ENCODE measurements around the gene RARS2.

DNA sequence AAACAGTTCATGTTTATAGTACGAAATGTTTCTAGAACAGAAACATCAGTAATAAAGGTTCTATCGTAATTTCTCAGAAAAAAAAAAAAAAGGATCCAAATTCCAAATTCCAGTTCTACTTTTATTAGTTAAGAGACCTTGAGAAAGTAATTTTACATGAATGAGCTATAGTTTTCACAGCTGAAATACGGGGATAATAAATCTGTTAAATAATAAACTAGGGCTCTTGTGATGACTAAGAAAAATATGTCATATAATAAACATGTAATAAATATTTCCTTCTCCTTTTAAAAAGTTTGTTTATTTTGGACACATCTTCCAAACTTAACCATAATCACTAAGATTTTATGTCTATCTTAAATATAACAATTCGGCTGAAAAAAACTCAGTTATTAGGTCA lies 17.8 kb downstream of the RARS2 start:
- TF ChIP-seq, protein P1, sequence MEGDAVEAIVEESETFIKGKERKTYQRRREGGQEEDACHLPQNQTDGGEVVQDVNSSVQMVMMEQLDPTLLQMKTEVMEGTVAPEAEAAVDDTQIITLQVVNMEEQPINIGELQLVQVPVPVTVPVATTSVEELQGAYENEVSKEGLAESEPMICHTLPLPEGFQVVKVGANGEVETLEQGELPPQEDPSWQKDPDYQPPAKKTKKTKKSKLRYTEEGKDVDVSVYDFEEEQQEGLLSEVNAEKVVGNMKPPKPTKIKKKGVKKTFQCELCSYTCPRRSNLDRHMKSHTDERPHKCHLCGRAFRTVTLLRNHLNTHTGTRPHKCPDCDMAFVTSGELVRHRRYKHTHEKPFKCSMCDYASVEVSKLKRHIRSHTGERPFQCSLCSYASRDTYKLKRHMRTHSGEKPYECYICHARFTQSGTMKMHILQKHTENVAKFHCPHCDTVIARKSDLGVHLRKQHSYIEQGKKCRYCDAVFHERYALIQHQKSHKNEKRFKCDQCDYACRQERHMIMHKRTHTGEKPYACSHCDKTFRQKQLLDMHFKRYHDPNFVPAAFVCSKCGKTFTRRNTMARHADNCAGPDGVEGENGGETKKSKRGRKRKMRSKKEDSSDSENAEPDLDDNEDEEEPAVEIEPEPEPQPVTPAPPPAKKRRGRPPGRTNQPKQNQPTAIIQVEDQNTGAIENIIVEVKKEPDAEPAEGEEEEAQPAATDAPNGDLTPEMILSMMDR (conservative IDR thresholded peaks at IDR 0.05; ENCODE audit: low read depth in 2 of 2), result no peak
- no peak for TF ChIP-seq EZH2phosphoT487 (IDR thresholded peaks at IDR 0.05; ENCODE audit: unreplicated experiment)
- TF ChIP-seq, protein P2, sequence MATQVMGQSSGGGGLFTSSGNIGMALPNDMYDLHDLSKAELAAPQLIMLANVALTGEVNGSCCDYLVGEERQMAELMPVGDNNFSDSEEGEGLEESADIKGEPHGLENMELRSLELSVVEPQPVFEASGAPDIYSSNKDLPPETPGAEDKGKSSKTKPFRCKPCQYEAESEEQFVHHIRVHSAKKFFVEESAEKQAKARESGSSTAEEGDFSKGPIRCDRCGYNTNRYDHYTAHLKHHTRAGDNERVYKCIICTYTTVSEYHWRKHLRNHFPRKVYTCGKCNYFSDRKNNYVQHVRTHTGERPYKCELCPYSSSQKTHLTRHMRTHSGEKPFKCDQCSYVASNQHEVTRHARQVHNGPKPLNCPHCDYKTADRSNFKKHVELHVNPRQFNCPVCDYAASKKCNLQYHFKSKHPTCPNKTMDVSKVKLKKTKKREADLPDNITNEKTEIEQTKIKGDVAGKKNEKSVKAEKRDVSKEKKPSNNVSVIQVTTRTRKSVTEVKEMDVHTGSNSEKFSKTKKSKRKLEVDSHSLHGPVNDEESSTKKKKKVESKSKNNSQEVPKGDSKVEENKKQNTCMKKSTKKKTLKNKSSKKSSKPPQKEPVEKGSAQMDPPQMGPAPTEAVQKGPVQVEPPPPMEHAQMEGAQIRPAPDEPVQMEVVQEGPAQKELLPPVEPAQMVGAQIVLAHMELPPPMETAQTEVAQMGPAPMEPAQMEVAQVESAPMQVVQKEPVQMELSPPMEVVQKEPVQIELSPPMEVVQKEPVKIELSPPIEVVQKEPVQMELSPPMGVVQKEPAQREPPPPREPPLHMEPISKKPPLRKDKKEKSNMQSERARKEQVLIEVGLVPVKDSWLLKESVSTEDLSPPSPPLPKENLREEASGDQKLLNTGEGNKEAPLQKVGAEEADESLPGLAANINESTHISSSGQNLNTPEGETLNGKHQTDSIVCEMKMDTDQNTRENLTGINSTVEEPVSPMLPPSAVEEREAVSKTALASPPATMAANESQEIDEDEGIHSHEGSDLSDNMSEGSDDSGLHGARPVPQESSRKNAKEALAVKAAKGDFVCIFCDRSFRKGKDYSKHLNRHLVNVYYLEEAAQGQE (IDR thresholded peaks at IDR 0.05; ENCODE audit: unreplicated experiment), result no peak
